IMR-90 (cell line): ENCODE data around the gene GPC6. TPM values are rescaled to one million over a fixed set of nuclear protein-coding genes. Genes with fewer than 3 reads are reported as not detected.

ENCODE experiments used
- ATAC-seq: fragments of 200-7000 bp; cut with Tn5 transposase; 2 replicates; pipeline ENCODE4 v1.9.1; 2020; ENCODE audit warnings: low read depth, mild to moderate bottlenecking, moderate library complexity
- BruUV-seq: library from RNA; stranded (reverse); fragments of 400-500 nt; replicated peaks from 2 replicates; lab custom pipeline; 2021; lab: Mats Ljungman, UMichigan
- CTCF ChIA-PET: fragments of 300-600 bp; formaldehyde crosslinking; extraction: SDS; loops from one replicate; lab custom pipeline; 2021; ENCODE audit warnings: antibody characterized with exemption; lab: Yijun Ruan, JAX
- POLR2A ChIA-PET: fragments of 300-600 bp; sonication (Branson Sonifier 250); formaldehyde crosslinking; loops from one replicate; lab custom pipeline; 2022; ENCODE audit warnings: antibody characterized with exemption; ENCODE audit not compliant: unreplicated experiment; lab: Charles Lee
- DNase-seq: peaks from one replicate; pipeline ENCODE4 v3.0.0; 2013
- H2AFZ ChIP-seq: replicated peaks from 2 replicates; pipeline ENCODE3; 2013; ENCODE audit warnings: low read length, mild to moderate bottlenecking; ENCODE audit not compliant: poor library complexity
- H2AK5ac ChIP-seq: 2 replicates; pipeline ENCODE4 v1.6.1; 2013; ENCODE audit warnings: low read depth, low read length, inconsistent platforms
- H2AK9ac ChIP-seq: replicated peaks from 2 replicates; pipeline ENCODE3; 2013; ENCODE audit warnings: mild to moderate bottlenecking, low read depth, low read length, moderate library complexity; ENCODE audit not compliant: poor library complexity
- H2BK120ac ChIP-seq: 2 replicates; pipeline ENCODE4 v1.6.1; 2013; ENCODE audit warnings: low read depth, low read length, inconsistent platforms
- H2BK15ac ChIP-seq: 3 replicates; pipeline ENCODE4 v1.6.1; 2013; ENCODE audit warnings: low read depth, low read length, inconsistent platforms
- H2BK20ac ChIP-seq: 2 replicates; pipeline ENCODE4 v1.6.1; 2013; ENCODE audit warnings: low read depth, mild to moderate bottlenecking, inconsistent platforms, low read length, moderate library complexity
- H2BK5ac ChIP-seq: 2 replicates; pipeline ENCODE4 v1.6.1; 2013; ENCODE audit warnings: mild to moderate bottlenecking, low read depth, low read length, inconsistent platforms; ENCODE audit not compliant: poor library complexity, severe bottlenecking
- H3K14ac ChIP-seq: replicated peaks from 2 replicates; pipeline ENCODE4 v1.6.1; 2013; ENCODE audit warnings: low read depth, low read length, inconsistent platforms
- H3K18ac ChIP-seq: 2 replicates; pipeline ENCODE4 v1.6.1; 2013; ENCODE audit warnings: low read depth, low read length, control low read depth
- H3K23ac ChIP-seq: 2 replicates; pipeline ENCODE4 v1.6.1; 2013; ENCODE audit warnings: low read depth, low read length, inconsistent platforms
- H3K27ac ChIP-seq: 2 replicates; pipeline ENCODE4 v1.5.1; 2013; ENCODE audit warnings: mild to moderate bottlenecking, control low read depth, low read length; ENCODE audit not compliant: insufficient read depth
- H3K27me3 ChIP-seq: 2 replicates; pipeline ENCODE4 v1.6.1; 2013; ENCODE audit warnings: low read length; ENCODE audit not compliant: control insufficient read depth, insufficient read depth
- H3K36me3 ChIP-seq: 2 replicates; pipeline ENCODE4 v1.6.1; 2013; ENCODE audit warnings: low read length, mixed read lengths; ENCODE audit not compliant: control insufficient read depth, insufficient read depth
- H3K4ac ChIP-seq: 2 replicates; pipeline ENCODE4 v1.6.1; 2013; ENCODE audit warnings: low read depth, low read length, inconsistent platforms
- H3K4me1 ChIP-seq: 2 replicates; pipeline ENCODE4 v1.6.1; 2013; ENCODE audit warnings: low read length, mixed read lengths; ENCODE audit not compliant: control insufficient read depth, insufficient read depth
- H3K4me2 ChIP-seq: 2 replicates; pipeline ENCODE4 v1.6.1; 2013; ENCODE audit warnings: low read depth, mild to moderate bottlenecking, control low read depth, low read length, moderate library complexity
- H3K4me3 ChIP-seq: 2 replicates; pipeline ENCODE4 v1.5.1; 2013; ENCODE audit warnings: low read depth, mild to moderate bottlenecking, control low read depth, low read length, moderate library complexity; ENCODE audit not compliant: insufficient read depth
- H3K56ac ChIP-seq: 2 replicates; pipeline ENCODE4 v1.6.1; 2013; ENCODE audit warnings: low read length, inconsistent platforms; ENCODE audit not compliant: insufficient read depth; ENCODE audit errors: extremely low read depth
- H3K79me1 ChIP-seq, 2 experiments: 2 replicates each; pipeline ENCODE4 v1.6.1; 2013; ENCODE audit warnings: low read length in 2 of 2, inconsistent platforms in 1 of 2, low read depth in 1 of 2
- H3K9ac ChIP-seq: 2 replicates; pipeline ENCODE4 v1.6.1; 2013; ENCODE audit warnings: low read depth, low read length, control low read depth
- H3K9me1 ChIP-seq: 2 replicates; pipeline ENCODE4 v1.6.1; 2013; ENCODE audit warnings: low read length, inconsistent platforms; ENCODE audit not compliant: insufficient read depth
- H3K9me3 ChIP-seq: 2 replicates; pipeline ENCODE4 v1.6.1; 2013; ENCODE audit warnings: low read length; ENCODE audit not compliant: control insufficient read depth, insufficient read depth
- H4K20me1 ChIP-seq: 2 replicates; pipeline ENCODE4 v1.6.1; 2013; ENCODE audit warnings: low read length, inconsistent platforms; ENCODE audit not compliant: insufficient read depth
- H4K5ac ChIP-seq: 2 replicates; pipeline ENCODE4 v1.6.1; 2013; ENCODE audit warnings: mild to moderate bottlenecking, low read depth, low read length, control low read depth
- H4K8ac ChIP-seq, 2 experiments: 2 replicates each; pipeline ENCODE4 v1.6.1; 2013; ENCODE audit warnings: low read depth in 2 of 2, low read length in 2 of 2, control low read depth in 1 of 2, inconsistent platforms in 1 of 2
- H4K91ac ChIP-seq: 2 replicates; pipeline ENCODE4 v1.6.1; 2013; ENCODE audit warnings: low read depth, low read length, inconsistent platforms; ENCODE audit not compliant: insufficient read depth
- BHLHE40 ChIP-seq: fragments of 150-350 bp; IDR thresholded peaks from 2 replicates; pipeline ENCODE4 v1.6.1; 2016; ENCODE audit warnings: mild to moderate bottlenecking, low read depth, low read length
- CEBPB ChIP-seq: IDR thresholded peaks from 2 replicates; pipeline ENCODE4 v1.6.1; 2012; ENCODE audit warnings: low read depth, low read length, improper control_type of control experiment
- CHD1 ChIP-seq: IDR thresholded peaks from 2 replicates; pipeline ENCODE4 v1.6.1; 2012; ENCODE audit warnings: low read depth, low read length, improper control_type of control experiment
- FOS ChIP-seq: fragments of 150-350 bp; IDR thresholded peaks from 2 replicates; pipeline ENCODE4 v1.6.1; 2016; ENCODE audit warnings: low read depth, low read length
- MAFK ChIP-seq: IDR thresholded peaks from 2 replicates; pipeline ENCODE4 v1.6.1; 2012; ENCODE audit warnings: low read depth, low read length, improper control_type of control experiment
- MAZ ChIP-seq: IDR thresholded peaks from 2 replicates; pipeline ENCODE4 v1.6.1; 2012; ENCODE audit warnings: low read depth, mild to moderate bottlenecking, low read length, improper control_type of control experiment, moderate library complexity, borderline replicate concordance
- MXI1 ChIP-seq: IDR thresholded peaks from 2 replicates; pipeline ENCODE4 v1.6.1; 2012; ENCODE audit warnings: low read depth, mild to moderate bottlenecking, low read length, moderate library complexity, borderline replicate concordance
- NFE2L2 ChIP-seq: fragments of 150-350 bp; IDR thresholded peaks from 2 replicates; pipeline ENCODE4 v1.6.1; 2016; ENCODE audit warnings: low read depth, mild to moderate bottlenecking, low read length
- POLR2A ChIP-seq: IDR thresholded peaks from 2 replicates; pipeline ENCODE4 v1.6.1; 2012; ENCODE audit warnings: mild to moderate bottlenecking, low read depth, low read length
- RAD21 ChIP-seq: IDR thresholded peaks from 2 replicates; pipeline ENCODE4 v1.6.1; 2012; ENCODE audit warnings: low read length, improper control_type of control experiment
- RCOR1 ChIP-seq: IDR thresholded peaks from 2 replicates; pipeline ENCODE4 v1.6.1; 2012; ENCODE audit warnings: mild to moderate bottlenecking, low read length, improper control_type of control experiment; ENCODE audit not compliant: insufficient replicate concordance
- RFX5 ChIP-seq: IDR thresholded peaks from 2 replicates; pipeline ENCODE4 v1.8.0; 2012; ENCODE audit warnings: low read depth, mild to moderate bottlenecking, low read length, moderate library complexity
- SMC3 ChIP-seq: fragments of 150-350 bp; IDR thresholded peaks from 2 replicates; pipeline ENCODE4 v1.6.1; 2016; ENCODE audit warnings: low read depth, mild to moderate bottlenecking, antibody characterized with exemption, low read length, moderate library complexity
- WGBS, 2 experiments: methylation state at CpG; one replicate each; pipeline versions ENCODE4 v1.1.5 to v1.1.7; 2013; ENCODE audit warnings: missing lambda C conversion rate in 2 of 2; ENCODE audit not compliant: insufficient read length in 1 of 2; ENCODE audit errors: extremely low coverage in 2 of 2; 5-methylcytosine and 5-hydroxymethylcytosine counted together
- dilution Hi-C: fragments of 300-500 bp; cut with HindIII; formaldehyde crosslinking; loops from one replicate; pipeline ENCODE4 v1.14.3; 2018; ENCODE audit warnings: low sequenced_read_pairs; ENCODE audit not compliant: unreplicated experiment
- in situ Hi-C: fragments of 300-500 bp; cut with MboI; formaldehyde crosslinking; loops from 3 replicates; pipeline ENCODE4 v1.14.3; 2019; ENCODE audit warnings: low sequenced_read_pairs, inconsistent platforms, mixed read lengths
- intact Hi-C: fragments of 100-400 bp; cut with micrococcal nuclease; formaldehyde crosslinking; loops from 2 replicates; pipeline ENCODE4 v1.10.0; 2022
- polyA plus RNA-seq, 3 experiments: library from polyadenylated mRNA; depleted of rRNA; stranded (reverse); fragments of >200 nt; gene quantifications; 2 replicates each; pipeline ENCODE4 v1.2.3, GENCODE V29; 2012; ENCODE audit warnings: low replicate concordance in 1 of 3
- total RNA-seq: library from RNA; depleted of rRNA; stranded (reverse); fragments of >200 nt; gene quantifications from 2 replicates; pipeline ENCODE4 v1.2.3, GENCODE V29; 2012
- TF ChIP-seq, protein P1 (sequence below): fragments of 150-350 bp; IDR thresholded peaks from 2 replicates; pipeline ENCODE4 v1.6.1; 2017; ENCODE audit warnings: mild to moderate bottlenecking, antibody characterized with exemption, low read length, low read depth
- TF ChIP-seq, protein P2 (sequence below): fragments of 150-350 bp; IDR thresholded peaks from 2 replicates; pipeline ENCODE4 v1.6.1; 2016; ENCODE audit warnings: low read depth, mild to moderate bottlenecking, low read length, moderate library complexity, borderline replicate concordance
- TF ChIP-seq, protein P3 (sequence below): conservative IDR thresholded peaks from 2 replicates; pipeline ENCODE4 v1.5.1; 2012; ENCODE audit warnings: mild to moderate bottlenecking, low read depth, low read length, improper control_type of control experiment

Gene GPC6
- total and polyA plus RNA-seq, 2 of the 4 experiments (the other 2 are of a cell fraction) = 14.9 to 39.4 TPM

DNA sequence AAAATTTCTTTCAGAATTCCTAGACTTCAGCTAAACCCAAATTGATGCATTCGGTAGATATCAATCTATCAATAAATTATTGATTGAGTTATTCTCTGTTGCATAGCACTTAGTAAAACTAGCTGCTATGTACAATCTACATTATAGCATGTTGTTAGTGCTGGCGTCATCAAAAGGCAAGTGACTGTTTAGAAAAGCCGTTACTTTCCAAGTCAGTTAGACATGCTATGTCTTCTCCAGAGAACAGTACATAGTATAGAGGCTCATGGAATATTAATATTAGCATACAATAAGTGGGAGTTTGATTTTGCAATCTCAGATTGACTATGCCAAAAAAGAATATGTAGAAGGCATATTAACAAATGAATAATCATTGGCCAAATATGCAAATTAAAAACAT, 1087.3 kb downstream of the GPC6 start:
- H3K4me1 ChIP-seq = peaks cover 9% of the 10 kb centered on the region
- ChIA-PET CTCF (no interaction called here), POLR2A (no interaction called here)
- no peak overlapping the region for H3K18ac ChIP-seq
- H3K4me2 ChIP-seq = no peak overlapping the region
- H4K5ac ChIP-seq = no peak overlapping the region
- no peak overlapping the region for H2BK5ac ChIP-seq
- BruUV-seq = no TSS peak
- no peak for DNase-seq
- no peak overlapping the region for H3K27ac ChIP-seq
- H3K4ac ChIP-seq = no peak overlapping the region
- H2AK5ac ChIP-seq = no peak overlapping the region
- H3K36me3 ChIP-seq = no peaks in the 10 kb centered on the region
- no CpG with 5 or more reads among the region's 3 CpGs for WGBS, 2 experiments
- dilution Hi-C loops (no loop called here), in situ Hi-C loops (no loop called here), intact Hi-C loops (no loop called here)
- peaks cover 15% of the 10 kb centered on the region for H3K9me1 ChIP-seq
- no peak overlapping the region for H2BK15ac ChIP-seq
- H2AFZ ChIP-seq = no peak overlapping the region
- H4K20me1 ChIP-seq = no peaks in the 10 kb centered on the region
- no peaks in the 10 kb centered on the region for H3K79me1 ChIP-seq
- H3K56ac ChIP-seq = no peak overlapping the region
- no peak overlapping the region for H4K91ac ChIP-seq
- no peaks in the 10 kb centered on the region for H3K9me3 ChIP-seq
- H2AK9ac ChIP-seq = no peak overlapping the region
- no peak overlapping the region for H4K8ac ChIP-seq
- H3K9ac ChIP-seq = no peak overlapping the region
- TF ChIP-seq, protein P1, sequence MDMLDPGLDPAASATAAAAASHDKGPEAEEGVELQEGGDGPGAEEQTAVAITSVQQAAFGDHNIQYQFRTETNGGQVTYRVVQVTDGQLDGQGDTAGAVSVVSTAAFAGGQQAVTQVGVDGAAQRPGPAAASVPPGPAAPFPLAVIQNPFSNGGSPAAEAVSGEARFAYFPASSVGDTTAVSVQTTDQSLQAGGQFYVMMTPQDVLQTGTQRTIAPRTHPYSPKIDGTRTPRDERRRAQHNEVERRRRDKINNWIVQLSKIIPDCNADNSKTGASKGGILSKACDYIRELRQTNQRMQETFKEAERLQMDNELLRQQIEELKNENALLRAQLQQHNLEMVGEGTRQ = no peak
- no peak for TF ChIP-seq BHLHE40
- no peak for TF ChIP-seq NFE2L2
- TF ChIP-seq MAZ = no peak
- no peak for TF ChIP-seq CEBPB
- no peak for TF ChIP-seq MAFK
- no peak for TF ChIP-seq POLR2A
- TF ChIP-seq, protein P2, sequence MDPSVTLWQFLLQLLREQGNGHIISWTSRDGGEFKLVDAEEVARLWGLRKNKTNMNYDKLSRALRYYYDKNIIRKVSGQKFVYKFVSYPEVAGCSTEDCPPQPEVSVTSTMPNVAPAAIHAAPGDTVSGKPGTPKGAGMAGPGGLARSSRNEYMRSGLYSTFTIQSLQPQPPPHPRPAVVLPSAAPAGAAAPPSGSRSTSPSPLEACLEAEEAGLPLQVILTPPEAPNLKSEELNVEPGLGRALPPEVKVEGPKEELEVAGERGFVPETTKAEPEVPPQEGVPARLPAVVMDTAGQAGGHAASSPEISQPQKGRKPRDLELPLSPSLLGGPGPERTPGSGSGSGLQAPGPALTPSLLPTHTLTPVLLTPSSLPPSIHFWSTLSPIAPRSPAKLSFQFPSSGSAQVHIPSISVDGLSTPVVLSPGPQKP = no peak
- no peak for TF ChIP-seq MXI1
- no peak for TF ChIP-seq CHD1
- TF ChIP-seq RFX5 = no peak
- no peak for TF ChIP-seq SMC3
- no peak for TF ChIP-seq RCOR1
- TF ChIP-seq, protein P3, sequence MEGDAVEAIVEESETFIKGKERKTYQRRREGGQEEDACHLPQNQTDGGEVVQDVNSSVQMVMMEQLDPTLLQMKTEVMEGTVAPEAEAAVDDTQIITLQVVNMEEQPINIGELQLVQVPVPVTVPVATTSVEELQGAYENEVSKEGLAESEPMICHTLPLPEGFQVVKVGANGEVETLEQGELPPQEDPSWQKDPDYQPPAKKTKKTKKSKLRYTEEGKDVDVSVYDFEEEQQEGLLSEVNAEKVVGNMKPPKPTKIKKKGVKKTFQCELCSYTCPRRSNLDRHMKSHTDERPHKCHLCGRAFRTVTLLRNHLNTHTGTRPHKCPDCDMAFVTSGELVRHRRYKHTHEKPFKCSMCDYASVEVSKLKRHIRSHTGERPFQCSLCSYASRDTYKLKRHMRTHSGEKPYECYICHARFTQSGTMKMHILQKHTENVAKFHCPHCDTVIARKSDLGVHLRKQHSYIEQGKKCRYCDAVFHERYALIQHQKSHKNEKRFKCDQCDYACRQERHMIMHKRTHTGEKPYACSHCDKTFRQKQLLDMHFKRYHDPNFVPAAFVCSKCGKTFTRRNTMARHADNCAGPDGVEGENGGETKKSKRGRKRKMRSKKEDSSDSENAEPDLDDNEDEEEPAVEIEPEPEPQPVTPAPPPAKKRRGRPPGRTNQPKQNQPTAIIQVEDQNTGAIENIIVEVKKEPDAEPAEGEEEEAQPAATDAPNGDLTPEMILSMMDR = no peak
- TF ChIP-seq FOS = no peak
- no peak for TF ChIP-seq RAD21
- no peak overlapping the region for H3K14ac ChIP-seq
- no peak overlapping the region for H3K4me3 ChIP-seq
- H3K27me3 ChIP-seq = no peaks in the 10 kb centered on the region
- ATAC-seq = no peak
- no peak overlapping the region for H3K23ac ChIP-seq
- no peak overlapping the region for H2BK120ac ChIP-seq
- H2BK20ac ChIP-seq = no peak overlapping the region
